Measurements from ENCODE around the gene NGEF.

NGEF gene

GRCh38 chr2:232870018-232870765, 142.9 kb downstream of the NGEF start, which contains the start of gene SNORC:
Gene SNORC (plus strand): TSS chr2:232870264. CDS start chr2:232870342, 78 bp downstream.
- DNase-seq (ENCODE audit: insufficient read length, low spot score) (no peak), FAIRE-seq (no peak)
- TF ChIP-seq CTCF (IDR thresholded peaks at IDR 0.05; ENCODE audit: insufficient read depth, missing control alignments): no peak

- FAIRE-seq: no peak
- no peak for TF ChIP-seq CTCF (IDR thresholded peaks at IDR 0.05; ENCODE audit: insufficient read depth, missing control alignments)
Measured at GRCh38 chr2:232869138-232870017, 143.7 kb downstream of the NGEF start.

GRCh38 chr2:232866104-232866503, 147.0 kb downstream of the NGEF start:
- DNase-seq (ENCODE audit: insufficient read length, low spot score) (no peak), FAIRE-seq (no peak)
- no peak for TF ChIP-seq CTCF (IDR thresholded peaks at IDR 0.05; ENCODE audit: insufficient read depth, missing control alignments)

More at GRCh38 chr2:232869138-232870017, 143.7 kb downstream of the NGEF start:
- no peak for DNase-seq (ENCODE audit: insufficient read length, low spot score)

DNA sequence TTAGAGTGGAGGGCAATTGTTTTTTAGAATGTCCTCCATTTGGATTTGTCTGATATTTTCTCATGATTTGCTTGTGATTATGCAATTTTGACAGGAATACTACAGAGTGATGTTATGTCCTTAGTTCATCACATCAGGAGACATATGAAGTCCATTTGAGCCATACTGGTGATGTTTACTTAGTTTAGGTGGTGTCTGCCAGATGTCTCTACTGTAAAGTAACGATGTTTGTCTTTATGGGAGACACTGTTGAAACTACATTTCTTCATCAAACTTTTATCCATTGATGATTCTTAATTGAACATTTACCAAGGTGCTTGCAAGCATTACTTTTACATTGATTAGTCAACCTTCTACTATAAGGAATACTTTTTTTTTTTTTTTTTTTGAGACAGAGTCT, 147.9 kb downstream of the NGEF start:
- no peak for DNase-seq (ENCODE audit: insufficient read length, low spot score)
- no peak for FAIRE-seq
- TF ChIP-seq CTCF (IDR thresholded peaks at IDR 0.05; ENCODE audit: insufficient read depth, missing control alignments): no peak

DNA sequence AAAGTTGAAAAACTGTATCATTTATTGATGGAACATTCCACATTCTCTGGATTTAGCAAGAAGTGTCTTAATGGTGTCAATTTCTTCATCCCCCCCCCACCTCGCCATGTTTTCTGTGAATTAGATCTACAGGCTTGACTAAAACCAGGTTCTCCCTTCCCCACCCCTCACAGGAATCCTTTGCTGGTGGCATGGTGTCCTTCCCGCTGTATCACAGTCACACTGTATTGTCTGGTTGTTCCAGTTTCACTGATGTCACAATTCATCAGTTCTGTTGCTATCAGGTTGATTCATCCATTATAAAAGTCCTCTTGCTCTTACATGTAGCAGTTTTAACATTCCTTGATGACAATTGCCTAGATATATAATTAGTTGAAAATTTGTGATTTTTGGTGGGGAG, 149.1 kb downstream of the NGEF start:
- no peak for DNase-seq (ENCODE audit: insufficient read length, low spot score)
- no peak for FAIRE-seq
- TF ChIP-seq CTCF (IDR thresholded peaks at IDR 0.05; ENCODE audit: insufficient read depth, missing control alignments): no peak

DNA sequence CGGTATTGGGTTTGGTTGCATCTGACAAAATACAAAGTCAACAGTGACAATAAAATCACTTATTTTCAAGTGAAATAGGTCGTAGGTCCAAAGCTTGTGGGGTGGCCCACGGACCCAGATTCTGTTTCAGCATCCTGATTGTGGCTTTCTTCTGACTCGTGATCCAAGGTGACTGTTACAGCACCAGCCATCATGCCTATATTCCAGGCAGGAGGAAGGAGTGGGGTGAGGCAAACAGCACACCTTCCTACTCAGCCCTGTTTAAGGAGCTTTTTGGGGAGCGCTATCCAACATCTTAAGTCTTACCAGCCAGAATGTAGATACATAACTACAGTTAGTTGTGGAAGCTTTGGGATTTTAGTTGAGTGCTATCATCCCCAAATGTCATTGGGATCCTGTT, 151.7 kb downstream of the NGEF start:
- no peak for FAIRE-seq
- DNase-seq (ENCODE audit: insufficient read length, low spot score): no peak
- no peak for TF ChIP-seq CTCF (IDR thresholded peaks at IDR 0.05; ENCODE audit: insufficient read depth, missing control alignments)

Measured in D721Med (cell line).